Smooth muscle cell of the brain vasculature (primary cell): Measurements from ENCODE around the gene LRMDA.

Experiments used
- DNase-seq: peaks from one replicate; pipeline ENCODE4 v3.0.0-alpha.2; 2012; ENCODE audit warnings: low read depth, low spot score

The LRMDA gene

DNA sequence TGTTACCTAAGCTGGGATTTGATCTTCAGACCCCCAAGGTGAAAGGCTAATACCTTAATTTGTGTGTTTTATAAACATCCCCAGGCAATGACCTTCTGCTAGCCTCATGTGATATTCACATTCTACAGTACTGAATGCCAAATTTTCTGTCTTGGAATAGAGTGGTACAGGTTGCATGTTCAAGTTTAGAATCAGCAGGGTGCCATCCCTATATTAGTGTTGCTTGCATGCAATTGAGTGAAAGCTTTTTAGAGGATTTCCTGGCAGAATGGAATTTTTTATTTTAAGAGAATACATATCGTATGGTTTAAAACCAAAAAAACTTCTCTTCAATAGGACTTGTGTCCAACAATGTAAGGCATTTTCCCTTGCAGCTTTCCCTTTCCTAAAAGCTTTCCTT is 107.3 kb downstream of the LRMDA start:
- DNase-seq, result no peak

- no peak for DNase-seq
Observed at GRCh38 chr10:75540357-75540966, 109.0 kb downstream of the LRMDA start.

DNA sequence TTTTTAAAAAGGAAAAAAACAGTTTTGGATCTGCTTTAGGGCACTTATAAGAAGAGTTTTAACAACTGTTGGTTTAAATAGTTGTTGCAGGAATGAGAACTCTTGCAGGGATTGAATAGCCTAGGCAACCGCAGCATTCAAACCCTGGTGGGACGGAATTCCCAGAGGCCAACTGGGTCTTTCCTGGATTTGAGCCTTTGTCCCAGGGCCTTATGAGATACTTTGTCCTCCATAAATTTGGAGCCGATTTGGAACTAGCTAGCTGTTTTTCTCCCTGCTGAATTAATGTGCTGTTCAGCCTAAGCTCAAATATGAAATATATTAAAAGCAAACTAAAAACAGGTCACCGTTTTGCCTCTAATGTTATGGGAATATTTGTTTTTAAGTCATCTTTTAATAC is 109.6 kb downstream of the LRMDA start:
- DNase-seq, result no peak

DNA sequence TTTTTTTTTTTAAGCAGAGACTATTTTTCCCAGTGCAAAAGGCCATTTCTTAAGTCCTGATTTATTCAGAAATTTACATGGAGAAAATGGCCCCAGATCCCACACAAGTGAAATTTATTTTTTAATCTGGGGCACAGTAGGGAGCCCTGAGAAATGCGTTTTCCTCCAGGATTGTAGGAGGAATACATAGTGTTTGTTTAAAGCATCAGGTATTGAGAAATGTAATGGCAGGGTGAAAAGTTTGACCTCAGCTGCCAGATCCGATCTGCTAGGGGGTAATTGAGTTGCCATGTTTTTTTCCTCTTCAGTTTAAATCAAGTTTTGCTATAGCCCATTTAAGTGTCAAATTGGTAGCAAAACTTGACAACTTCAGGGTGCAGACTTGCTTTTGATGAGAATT is 110.0 kb downstream of the LRMDA start:
- no peak for DNase-seq

GRCh38 chr10:75542084-75542483 is 110.7 kb downstream of the LRMDA start:
- DNase-seq, result no peak

DNA sequence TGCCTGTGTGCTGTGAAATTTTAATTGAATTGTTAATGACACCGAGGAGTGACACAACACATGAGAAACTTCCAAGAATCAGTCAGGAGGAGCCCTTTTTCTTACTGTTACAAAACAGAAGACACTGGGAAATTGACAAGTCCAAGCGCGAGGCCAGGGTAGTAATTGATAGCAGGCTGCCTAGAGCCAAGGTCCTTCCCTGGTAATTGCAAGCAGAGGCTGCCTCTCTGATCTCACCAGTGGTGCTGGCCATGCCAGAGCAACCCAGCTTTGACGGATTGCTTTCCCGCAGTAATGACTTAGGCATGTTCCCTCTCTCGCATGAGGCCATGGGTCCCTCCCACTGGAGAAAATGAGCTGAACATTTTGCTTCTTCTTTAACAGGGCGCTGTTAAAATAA is 111.5 kb downstream of the LRMDA start:
- no peak for DNase-seq

DNA sequence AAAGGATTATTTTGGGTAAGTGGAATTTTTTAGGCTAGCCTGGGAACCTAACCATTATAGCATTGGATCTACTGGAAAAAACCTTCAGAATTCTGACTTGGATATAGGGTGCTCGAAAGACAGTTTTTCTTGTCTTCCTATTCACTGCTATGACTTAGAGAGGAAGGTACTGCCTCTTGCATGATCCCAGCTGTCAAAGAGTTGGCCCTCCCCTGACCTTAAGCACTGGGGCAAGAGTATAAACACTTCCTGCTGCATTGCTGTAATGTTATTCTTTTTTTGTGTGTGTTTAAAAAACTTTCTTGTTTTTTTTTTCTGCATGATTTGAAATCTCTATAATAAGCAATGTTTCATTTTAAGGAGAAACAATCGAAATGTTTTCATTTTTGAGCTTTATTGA is 113.0 kb downstream of the LRMDA start:
- DNase-seq, result no peak

GRCh38 chr10:75544993-75545706 is 113.7 kb downstream of the LRMDA start:
- no peak for DNase-seq

GRCh38 chr10:75546004-75546403 is 114.6 kb downstream of the LRMDA start:
- DNase-seq, result no peak

DNA sequence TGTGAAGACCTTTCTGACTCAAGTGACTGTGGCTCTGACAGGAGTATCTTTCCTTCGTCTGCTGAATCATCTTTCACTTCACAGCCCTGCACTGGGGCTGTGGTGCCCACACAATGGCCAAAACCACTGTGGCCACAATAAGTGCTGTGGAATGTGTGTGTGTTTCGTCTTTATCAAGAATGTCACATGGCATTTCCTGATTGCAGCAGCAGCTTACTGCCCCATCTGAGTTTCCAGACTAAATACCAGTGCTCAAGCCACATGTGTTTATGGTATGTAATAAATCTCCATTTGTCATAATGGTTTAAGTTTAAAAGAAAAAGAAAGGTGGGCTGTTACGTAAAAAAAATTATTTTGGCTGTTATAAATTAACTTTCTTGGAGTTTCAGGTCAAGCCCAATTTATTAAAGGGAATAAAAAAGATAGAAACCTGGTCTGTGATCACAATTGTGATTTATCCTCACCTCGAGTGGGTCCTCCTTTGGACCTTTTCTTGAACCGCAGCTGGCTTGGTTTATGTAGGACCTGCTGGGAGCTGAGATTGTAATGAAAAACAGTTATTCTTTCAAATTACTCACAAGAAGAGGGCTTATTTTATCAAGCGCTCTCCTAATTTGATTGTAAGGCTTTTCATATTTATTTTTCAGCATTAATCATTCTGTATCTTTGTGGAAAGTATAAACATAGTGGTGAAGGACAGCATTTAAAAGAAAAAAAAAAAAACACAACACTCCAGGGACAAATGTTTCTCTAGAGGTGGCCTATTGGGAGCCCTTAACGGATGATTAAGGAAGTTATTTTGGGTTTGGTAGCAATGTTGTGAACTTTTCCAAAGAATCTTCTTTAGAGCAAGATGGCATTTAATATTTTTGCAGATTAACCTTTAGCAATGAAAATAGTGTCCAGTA is 116.2 kb downstream of the LRMDA start:
- no peak for DNase-seq

DNA sequence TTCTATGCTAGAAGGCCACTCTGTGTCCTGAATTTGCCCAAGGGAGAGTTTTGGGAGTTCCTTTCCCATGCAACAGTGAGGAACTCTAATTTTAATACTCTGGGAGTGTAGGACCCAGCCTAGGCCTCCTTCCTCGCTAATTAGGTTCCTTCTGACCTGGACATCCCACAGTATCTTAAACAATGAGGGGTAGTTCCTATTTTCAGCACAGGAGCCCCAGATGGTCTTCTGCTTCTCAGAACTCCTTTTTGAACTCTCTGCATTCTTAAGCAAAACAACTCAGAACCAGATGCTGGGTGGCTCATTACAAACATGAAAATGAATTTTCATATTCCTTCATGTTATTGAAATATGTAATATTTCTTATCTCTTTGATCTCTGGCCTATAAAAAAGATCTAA is 116.9 kb downstream of the LRMDA start:
- no peak for DNase-seq

DNA sequence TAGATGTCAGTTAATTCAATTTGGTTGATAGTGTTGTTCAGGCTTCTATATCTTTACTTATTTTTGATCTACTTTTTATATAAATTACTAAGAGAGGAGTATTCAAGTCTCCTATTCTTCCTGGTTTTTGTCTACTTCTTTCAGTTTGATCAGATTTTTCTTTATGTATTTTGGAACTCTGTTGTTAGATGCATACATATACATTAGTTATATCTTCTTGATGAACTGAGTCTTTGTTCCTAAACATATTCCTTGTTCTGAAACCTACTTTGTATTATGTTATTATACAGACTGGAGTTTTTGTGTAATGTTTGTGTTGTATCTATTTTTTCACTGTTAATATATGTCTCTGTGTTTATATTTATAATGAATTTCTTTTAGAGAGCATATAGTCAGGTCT is 118.8 kb downstream of the LRMDA start:
- DNase-seq, result no peak

- no peak for DNase-seq
Observed at GRCh38 chr10:75552171-75552570, 120.7 kb downstream of the LRMDA start.

DNA sequence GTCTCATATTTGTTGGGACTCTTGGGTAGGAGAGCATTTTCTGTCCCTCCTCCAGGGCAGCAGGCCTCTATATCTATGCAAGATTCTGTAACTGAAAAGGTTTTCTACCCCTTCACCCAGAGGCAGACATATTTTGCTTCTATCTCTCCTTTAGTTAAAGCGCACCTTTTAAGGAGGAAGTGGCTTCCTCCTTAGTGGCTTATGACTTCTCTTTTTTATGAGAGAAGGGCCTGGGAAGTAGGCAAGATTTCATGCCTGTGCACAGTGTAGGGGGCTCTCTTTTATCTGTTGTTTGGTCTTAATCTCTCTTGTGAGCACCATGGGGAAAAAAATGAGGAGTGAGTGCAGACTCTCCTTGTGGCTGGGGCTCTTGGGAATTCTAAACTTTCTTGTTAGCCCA is 122.1 kb downstream of the LRMDA start:
- DNase-seq, result no peak

- no peak for DNase-seq
Observed at GRCh38 chr10:75555323-75555722, 123.9 kb downstream of the LRMDA start.

- DNase-seq, result no peak
Observed at GRCh38 chr10:75556320-75556719, 124.9 kb downstream of the LRMDA start.

DNA sequence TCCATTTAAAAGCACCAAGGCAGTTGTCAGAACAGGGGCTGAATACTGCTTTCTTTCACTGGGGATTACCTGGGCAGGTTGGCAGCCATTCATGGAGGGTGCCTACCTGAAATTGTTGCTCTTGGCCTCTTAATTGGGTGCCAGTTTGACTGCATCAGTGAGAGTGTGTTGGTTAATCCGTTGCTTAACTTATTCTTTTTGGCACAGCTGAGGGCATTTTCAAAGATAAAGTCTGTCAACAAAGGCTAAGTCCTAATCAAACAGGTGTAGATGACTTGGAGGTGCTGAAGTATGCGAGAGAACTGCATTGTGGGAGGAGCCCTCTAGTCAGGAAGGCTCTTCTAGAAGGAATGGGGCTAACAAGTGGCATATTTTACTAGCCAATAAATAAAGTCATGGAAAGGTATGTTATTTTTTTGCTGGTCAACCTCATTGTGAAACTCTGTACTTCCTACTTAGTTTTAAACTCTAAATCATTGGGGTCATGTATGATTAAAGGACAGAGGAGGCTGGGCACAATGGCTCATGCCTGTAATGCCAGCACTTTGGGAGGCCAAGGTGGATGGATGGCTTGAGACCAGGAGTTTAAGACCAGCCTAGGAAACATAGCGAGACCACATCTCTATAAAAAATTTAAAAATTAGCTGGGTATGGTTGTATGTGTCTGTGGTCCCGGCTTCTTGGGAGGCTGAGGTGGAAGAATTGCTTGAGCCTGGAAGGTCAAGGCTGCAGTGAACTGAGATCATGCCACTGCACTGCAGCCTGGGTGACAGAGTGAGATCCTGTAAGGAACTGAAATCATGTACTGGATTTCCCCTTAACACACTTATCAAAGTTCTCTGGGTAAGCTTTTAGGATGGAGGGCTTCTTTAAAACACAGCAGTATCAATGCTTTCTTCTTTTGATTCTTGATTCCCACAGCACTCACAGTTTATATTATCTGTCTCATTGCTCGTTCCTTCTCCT is 134.1 kb downstream of the LRMDA start:
- DNase-seq, result no peak

GRCh38 chr10:75568450-75569130 is 137.2 kb downstream of the LRMDA start:
- no peak for DNase-seq

DNA sequence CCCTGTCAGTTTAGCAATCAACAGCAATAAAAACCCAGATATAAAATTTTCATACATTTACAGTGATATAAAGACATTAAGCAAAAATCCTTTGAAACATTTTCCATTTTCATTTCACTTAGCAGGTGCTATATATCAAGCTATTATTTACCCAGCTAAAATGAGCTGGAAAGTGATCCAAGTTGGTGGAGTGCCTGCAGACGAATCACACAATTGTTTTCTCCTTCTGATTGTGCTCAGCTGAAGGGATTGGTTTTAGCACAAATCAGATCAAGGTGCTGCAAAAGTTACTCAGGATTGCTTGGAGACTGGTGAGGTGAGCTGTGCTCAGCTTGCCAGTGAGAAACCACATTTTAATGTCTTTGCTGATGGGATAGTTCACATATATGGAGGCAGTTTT is 138.1 kb downstream of the LRMDA start:
- no peak for DNase-seq

DNA sequence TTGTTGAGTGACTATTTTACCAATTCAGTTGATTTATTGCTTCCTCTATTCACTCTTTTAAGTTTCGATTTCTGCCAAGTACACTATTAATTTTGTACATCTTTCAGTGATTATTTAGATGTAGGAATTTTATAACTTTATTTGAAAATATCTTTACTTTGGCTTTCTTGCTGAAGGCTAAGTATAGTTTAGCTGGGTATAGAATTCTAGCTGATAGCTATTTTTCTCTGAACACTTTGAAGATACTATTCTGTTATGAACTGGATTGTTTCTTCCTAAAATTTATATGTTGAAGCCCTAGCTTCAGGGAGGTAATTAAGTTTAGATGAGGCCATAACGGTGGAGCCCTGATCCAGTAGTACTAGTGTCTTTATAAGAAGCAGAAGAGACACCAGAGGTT is 141.1 kb downstream of the LRMDA start:
- no peak for DNase-seq

DNA sequence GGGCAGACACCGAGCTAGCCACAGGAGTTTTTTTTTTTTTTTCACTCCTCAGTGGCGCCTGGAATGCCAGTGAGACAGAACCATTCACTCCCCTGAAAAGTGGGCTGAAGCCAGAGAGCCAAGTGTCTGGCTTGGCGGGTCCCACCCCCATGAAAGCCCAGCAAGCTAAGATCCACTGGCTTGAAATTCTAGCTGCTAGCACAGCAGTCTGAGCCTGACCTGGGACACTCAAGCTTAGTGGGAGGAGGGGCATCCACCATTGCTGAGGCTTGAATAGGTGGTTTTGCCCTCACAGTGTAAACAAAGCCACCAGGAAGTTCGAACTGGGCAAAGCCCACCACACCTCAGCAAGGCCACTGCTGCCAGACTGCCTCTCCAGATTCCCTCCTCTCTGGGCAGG is 144.5 kb downstream of the LRMDA start:
- DNase-seq, result no peak
